Chondrocyte (in vitro differentiated cells): Measurements from ENCODE around the gene CCDC185. TPM values are rescaled to one million over a fixed set of nuclear protein-coding genes. Genes with fewer than 3 reads are reported as not detected.

Source experiments
- DNase-seq: peaks from one replicate; pipeline ENCODE4 v3.0.0; 2021; ENCODE audit warnings: mixed read lengths, low spot score
- H3K27ac Mint-ChIP-seq: one replicate; pipeline ENCODE4 v1.8.0; 2021; ENCODE audit warnings: mild to moderate bottlenecking, moderate library complexity, mixed read lengths; ENCODE audit not compliant: unreplicated experiment
- H3K27me3 Mint-ChIP-seq: 2 replicates; pipeline ENCODE4 v1.8.0; 2021; ENCODE audit warnings: low read depth, mixed read lengths
- H3K36me3 Mint-ChIP-seq: 2 replicates; pipeline ENCODE4 v1.8.0; 2021; ENCODE audit warnings: low read depth, mixed read lengths
- H3K4me1 Mint-ChIP-seq: 2 replicates; pipeline ENCODE4 v1.8.0; 2021; ENCODE audit warnings: low read depth, mild to moderate bottlenecking, mixed read lengths
- H3K4me3 Mint-ChIP-seq: one replicate; pipeline ENCODE4 v1.8.0; 2021; ENCODE audit warnings: mild to moderate bottlenecking, moderate library complexity, mixed read lengths; ENCODE audit not compliant: unreplicated experiment
- H3K9me3 Mint-ChIP-seq: 2 replicates; pipeline ENCODE4 v1.8.0; 2021; ENCODE audit warnings: low read depth, mixed read lengths
- CTCF ChIP-seq: fragments of 200-600 bp; sonication (generic); IDR thresholded peaks from 2 replicates; pipeline ENCODE4 v1.5.0; 2021; ENCODE audit warnings: antibody characterized with exemption, mild to moderate bottlenecking, moderate library complexity
- total RNA-seq: library from RNA; stranded (reverse); gene quantifications from 3 replicates; pipeline ENCODE4 v1.2.1, GENCODE V29; 2021

Gene CCDC185
- total RNA-seq, 1 donor from 2014 or later = not detected

GRCh38 chr1:223413216-223413615 is 20.0 kb downstream of the CCDC185 start:
- peaks cover 3% of the 10 kb centered on the region for H3K9me3 Mint-ChIP-seq
- peaks cover 20% of the 10 kb centered on the region for H3K27me3 Mint-ChIP-seq
- no peaks in the 10 kb centered on the region for H3K36me3 Mint-ChIP-seq
- no peak overlapping the region for H3K4me3 Mint-ChIP-seq
- no peak for DNase-seq
- H3K27ac Mint-ChIP-seq = no peak overlapping the region
- no peaks in the 10 kb centered on the region for H3K4me1 Mint-ChIP-seq
- no peak for TF ChIP-seq CTCF

GRCh38 chr1:223417444-223417843 is 24.2 kb downstream of the CCDC185 start:
- Mint-ChIP-seq H3K27ac (no peak overlapping the region), H3K36me3 (no peaks in the 10 kb centered on the region), H3K27me3 (peaks cover 19% of the 10 kb centered on the region), H3K9me3 (peaks cover 3% of the 10 kb centered on the region), H3K4me3 (no peak overlapping the region), H3K4me1 (no peaks in the 10 kb centered on the region)
- DNase-seq = no peak
- no peak for TF ChIP-seq CTCF

DNA sequence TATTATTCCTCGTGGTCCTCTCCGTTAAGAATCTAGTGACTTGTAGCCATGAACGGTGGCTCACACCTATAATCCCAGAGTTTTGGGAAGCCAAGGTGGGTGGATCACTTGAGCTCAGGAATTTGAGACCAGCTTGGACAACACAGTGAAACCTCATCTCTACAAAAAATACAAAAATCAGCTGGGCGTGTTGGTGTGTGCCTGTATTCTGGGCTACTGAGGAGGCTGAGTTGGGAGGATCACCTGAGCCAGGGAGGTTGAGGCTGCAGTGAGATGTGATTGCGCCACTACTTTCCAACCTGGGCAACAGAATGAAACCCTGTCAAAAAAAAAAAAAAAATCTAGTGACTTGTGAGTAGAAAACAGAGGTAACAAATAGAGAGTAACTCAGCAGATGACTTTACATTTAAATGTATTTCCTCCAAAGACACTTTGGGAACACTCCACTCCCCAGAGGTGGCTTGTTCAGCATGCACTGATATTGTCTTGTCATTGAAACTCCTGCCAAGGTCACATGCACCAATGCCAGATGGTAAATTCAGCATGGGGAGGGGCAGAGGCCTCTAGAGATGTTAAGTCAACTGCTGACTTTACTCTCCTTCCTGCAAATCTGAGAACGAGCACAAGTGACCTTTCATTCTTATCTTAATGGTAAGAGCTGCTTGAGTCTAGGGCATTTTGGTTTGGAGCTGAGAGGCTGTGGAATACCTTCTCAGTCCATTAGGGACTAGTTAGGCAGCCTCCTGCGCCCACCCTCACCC is 24.9 kb downstream of the CCDC185 start:
- H3K27me3 Mint-ChIP-seq = peaks cover 15% of the 10 kb centered on the region
- no peaks in the 10 kb centered on the region for H3K9me3 Mint-ChIP-seq
- no peak for TF ChIP-seq CTCF
- H3K4me3 Mint-ChIP-seq = no peak overlapping the region
- no peak for DNase-seq
- H3K27ac Mint-ChIP-seq = no peak overlapping the region
- no peaks in the 10 kb centered on the region for H3K36me3 Mint-ChIP-seq
- H3K4me1 Mint-ChIP-seq = no peaks in the 10 kb centered on the region

DNA sequence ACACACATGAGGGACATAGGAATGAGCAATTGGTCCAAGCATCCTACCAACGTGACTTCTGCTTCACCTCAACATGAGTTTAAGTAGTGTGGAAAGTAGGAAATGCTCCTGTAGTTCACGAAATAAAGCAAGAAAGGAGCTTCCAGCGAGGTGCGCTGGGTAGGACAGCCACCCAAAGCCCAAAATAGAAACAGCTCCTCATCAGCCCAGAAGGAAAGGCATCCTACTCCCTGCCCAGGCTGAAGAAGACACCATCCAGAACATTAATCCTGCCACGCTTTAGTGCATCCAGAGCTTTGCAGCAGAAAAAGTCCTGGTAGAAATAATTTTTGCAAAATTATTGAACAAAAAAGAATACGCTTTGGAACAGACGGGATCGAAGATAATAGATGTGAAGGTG is 25.9 kb downstream of the CCDC185 start:
- no peak overlapping the region for H3K4me3 Mint-ChIP-seq
- no peak for DNase-seq
- no peak overlapping the region for H3K27ac Mint-ChIP-seq
- no peak for TF ChIP-seq CTCF
- H3K27me3 Mint-ChIP-seq = peaks cover 12% of the 10 kb centered on the region
- no peaks in the 10 kb centered on the region for H3K9me3 Mint-ChIP-seq
- no peaks in the 10 kb centered on the region for H3K36me3 Mint-ChIP-seq
- H3K4me1 Mint-ChIP-seq = no peaks in the 10 kb centered on the region

- H3K4me1 Mint-ChIP-seq = no peaks in the 10 kb centered on the region
- no peaks in the 10 kb centered on the region for H3K36me3 Mint-ChIP-seq
- no peak overlapping the region for H3K27ac Mint-ChIP-seq
- H3K9me3 Mint-ChIP-seq = no peaks in the 10 kb centered on the region
- no peak overlapping the region for H3K4me3 Mint-ChIP-seq
- TF ChIP-seq CTCF = no peak
- DNase-seq = no peak
- peaks cover 12% of the 10 kb centered on the region for H3K27me3 Mint-ChIP-seq
Measured at GRCh38 chr1:223419561-223419960, 26.3 kb downstream of the CCDC185 start.
